HepG2 (cell line): ENCODE measurements around the gene CRHR1. TPM values are rescaled to one million over a fixed set of nuclear protein-coding genes. Genes with fewer than 3 reads are reported as not detected.
A peak's percentile ranks its signal among the peaks of the same experiment; 100 is the strongest.

Source experiments
- AGO1 ChIP-seq: fragments of 200-400 bp; formaldehyde crosslinking; IDR thresholded peaks from 2 replicates; pipeline ENCODE4 v1.6.1; 2017; ENCODE audit warnings: mild to moderate bottlenecking, low read depth, low read length, moderate library complexity; ENCODE audit not compliant: poor library complexity, severe bottlenecking
- ARHGAP35 ChIP-seq: sonication (generic); formaldehyde crosslinking; IDR thresholded peaks from 2 replicates; pipeline ENCODE4 v1.9.0; 2022; ENCODE audit warnings: mild to moderate bottlenecking, inconsistent platforms, moderate library complexity, missing genetic modification reagents, borderline replicate concordance
- ATAD3A ChIP-seq: sonication (generic); formaldehyde crosslinking; IDR thresholded peaks from 2 replicates; pipeline ENCODE4 v1.4.0; 2020; ENCODE audit warnings: missing genetic modification reagents
- ATF7-NPFF ChIP-seq: sonication (generic); formaldehyde crosslinking; IDR thresholded peaks from 2 replicates; pipeline ENCODE4 v1.8.1; 2023; ENCODE audit warnings: mild to moderate bottlenecking, low read depth, missing genetic modification reagents, moderate library complexity
- FOXC1 ChIP-seq: sonication (generic); formaldehyde crosslinking; IDR thresholded peaks from 2 replicates; pipeline ENCODE4 v1.8.0; 2022; ENCODE audit warnings: mild to moderate bottlenecking, missing genetic modification reagents, borderline replicate concordance
- GABPB1 ChIP-seq: IDR thresholded peaks from 2 replicates; pipeline ENCODE4 v1.6.1; 2016; ENCODE audit warnings: mild to moderate bottlenecking, missing genetic modification reagents, moderate library complexity, missing compliant biosample characterization
- IKZF5 ChIP-seq: IDR thresholded peaks from 2 replicates; pipeline ENCODE4 v1.6.1; 2018; ENCODE audit warnings: missing genetic modification reagents, mild to moderate bottlenecking, missing compliant biosample characterization
- KDM1A ChIP-seq: IDR thresholded peaks from 2 replicates; pipeline ENCODE4 v1.6.1; 2016; ENCODE audit warnings: missing compliant biosample characterization
- KLF16 ChIP-seq, 2 experiments: sonication (generic) in 1 of 2; formaldehyde crosslinking in 1 of 2; IDR thresholded peaks; 2 replicates each; pipeline versions ENCODE4 v1.6.1 to v1.8.0; 2016 to 2023; ENCODE audit warnings: missing genetic modification reagents in 2 of 2, missing compliant biosample characterization in 1 of 2
- MAF1 ChIP-seq: sonication (generic); formaldehyde crosslinking; IDR thresholded peaks from 2 replicates; pipeline ENCODE4 v1.5.0; 2020; ENCODE audit warnings: missing genetic modification reagents, borderline replicate concordance
- MED8 ChIP-seq: sonication (generic); formaldehyde crosslinking; IDR thresholded peaks from 2 replicates; pipeline ENCODE4 v1.8.1; 2023; ENCODE audit warnings: mild to moderate bottlenecking, missing genetic modification reagents; ENCODE audit not compliant: insufficient replicate concordance
- MIER2 ChIP-seq: IDR thresholded peaks from 2 replicates; pipeline ENCODE4 v1.6.1; 2016; ENCODE audit warnings: missing biosample characterization, missing genetic modification reagents
- NFE2 ChIP-seq: sonication (generic); formaldehyde crosslinking; IDR thresholded peaks from 2 replicates; pipeline ENCODE4 v1.4.0; 2020; ENCODE audit warnings: missing genetic modification reagents
- NFKB2 ChIP-seq: sonication (generic); formaldehyde crosslinking; IDR thresholded peaks from 2 replicates; pipeline ENCODE4 v1.4.0; 2020; ENCODE audit warnings: missing genetic modification reagents, borderline replicate concordance
- RFX1 ChIP-seq: fragments of 450-650 bp; IDR thresholded peaks from 2 replicates; pipeline ENCODE4 v1.6.1; 2017
- SAP130 ChIP-seq: IDR thresholded peaks from 2 replicates; pipeline ENCODE4 v1.6.1; 2016; ENCODE audit warnings: low read depth
- TFDP1 ChIP-seq: IDR thresholded peaks from 2 replicates; pipeline ENCODE4 v1.6.1; 2016; ENCODE audit warnings: missing compliant biosample characterization, missing genetic modification reagents, borderline replicate concordance
- TSC22D2 ChIP-seq: sonication (generic); formaldehyde crosslinking; IDR thresholded peaks from 2 replicates; pipeline ENCODE4 v1.5.1; 2020; ENCODE audit warnings: missing genetic modification reagents, mild to moderate bottlenecking, borderline replicate concordance
- ZMAT3 ChIP-seq: sonication (generic); formaldehyde crosslinking; conservative IDR thresholded peaks from 2 replicates; pipeline ENCODE4 v1.7.0; 2021; ENCODE audit warnings: missing genetic modification reagents
- ZNF10 ChIP-seq: sonication (generic); formaldehyde crosslinking; IDR thresholded peaks from 2 replicates; pipeline ENCODE4 v1.4.0; 2020; ENCODE audit warnings: mild to moderate bottlenecking, low read depth, missing genetic modification reagents, borderline replicate concordance
- ZNF136 ChIP-seq: sonication (generic); formaldehyde crosslinking; IDR thresholded peaks from 2 replicates; pipeline ENCODE4 v1.8.1; 2022; ENCODE audit warnings: low read depth, mild to moderate bottlenecking, moderate library complexity, missing genetic modification reagents
- ZNF383 ChIP-seq: sonication (generic); formaldehyde crosslinking; IDR thresholded peaks from 2 replicates; pipeline ENCODE4 v1.4.0; 2020; ENCODE audit warnings: missing genetic modification reagents, mild to moderate bottlenecking, borderline replicate concordance
- ZNF850 ChIP-seq: sonication (generic); formaldehyde crosslinking; conservative IDR thresholded peaks from 2 replicates; pipeline ENCODE4 v1.9.0; 2021; ENCODE audit warnings: mild to moderate bottlenecking, missing genetic modification reagents
- ZNF883 ChIP-seq: sonication (generic); formaldehyde crosslinking; IDR thresholded peaks from 2 replicates; pipeline ENCODE4 v1.5.1; 2020; ENCODE audit warnings: mild to moderate bottlenecking, missing genetic modification reagents; ENCODE audit errors: not compliant biosample characterization
- polyA plus RNA-seq, 8 experiments: library from polyadenylated mRNA; depleted of rRNA in 3 of 8; stranded (reverse) in 7 of 8; unstranded in 1 of 8; fragments of >200 nt; fragmentation: Illumina TruSeq in 4 of 8; extraction: Trizol in 4 of 8; gene quantifications; 2 replicates each; pipeline versions ENCODE4 v1.2.1 to v1.2.3, GENCODE V29; 2011 to 2016; ENCODE audit warnings: low read depth in 4 of 8, missing spikeins in 1 of 8, mixed read lengths in 1 of 8; ENCODE audit not compliant: insufficient read depth in 1 of 8
- total RNA-seq, 5 experiments: library from RNA; depleted of rRNA; stranded (reverse); fragments of >200 nt; fragmentation: Illumina TruSeq; extraction: Trizol; gene quantifications; 2 replicates each; pipeline ENCODE4 v1.2.3, GENCODE V29; 2016; ENCODE audit warnings: low read depth in 1 of 5
- TF ChIP-seq, protein P1 (sequence below): sonication (generic); formaldehyde crosslinking; IDR thresholded peaks from 2 replicates; pipeline ENCODE4 v1.5.0; 2020; ENCODE audit warnings: mild to moderate bottlenecking, low read depth, missing genetic modification reagents, borderline replicate concordance
- TF ChIP-seq, protein P2 (sequence below): sonication (generic); formaldehyde crosslinking; IDR thresholded peaks from 2 replicates; pipeline ENCODE4 v1.4.0; 2020; ENCODE audit warnings: mild to moderate bottlenecking, missing genetic modification reagents
- TF ChIP-seq, protein P3 (sequence below), 2 experiments: fragments of 450-650 bp in 1 of 2; sonication (generic) in 1 of 2; formaldehyde crosslinking; IDR thresholded peaks; 2 replicates each; pipeline versions ENCODE4 v1.5.0 to v1.8.0; 2020 to 2022; ENCODE audit warnings: mild to moderate bottlenecking in 1 of 2, missing genetic modification reagents in 1 of 2

Gene CRHR1
- total and polyA plus RNA-seq, 2 of the 13 experiments (the other 11 are each of a cell fraction or from before 2014, with no cell fraction given), result not detected

DNA sequence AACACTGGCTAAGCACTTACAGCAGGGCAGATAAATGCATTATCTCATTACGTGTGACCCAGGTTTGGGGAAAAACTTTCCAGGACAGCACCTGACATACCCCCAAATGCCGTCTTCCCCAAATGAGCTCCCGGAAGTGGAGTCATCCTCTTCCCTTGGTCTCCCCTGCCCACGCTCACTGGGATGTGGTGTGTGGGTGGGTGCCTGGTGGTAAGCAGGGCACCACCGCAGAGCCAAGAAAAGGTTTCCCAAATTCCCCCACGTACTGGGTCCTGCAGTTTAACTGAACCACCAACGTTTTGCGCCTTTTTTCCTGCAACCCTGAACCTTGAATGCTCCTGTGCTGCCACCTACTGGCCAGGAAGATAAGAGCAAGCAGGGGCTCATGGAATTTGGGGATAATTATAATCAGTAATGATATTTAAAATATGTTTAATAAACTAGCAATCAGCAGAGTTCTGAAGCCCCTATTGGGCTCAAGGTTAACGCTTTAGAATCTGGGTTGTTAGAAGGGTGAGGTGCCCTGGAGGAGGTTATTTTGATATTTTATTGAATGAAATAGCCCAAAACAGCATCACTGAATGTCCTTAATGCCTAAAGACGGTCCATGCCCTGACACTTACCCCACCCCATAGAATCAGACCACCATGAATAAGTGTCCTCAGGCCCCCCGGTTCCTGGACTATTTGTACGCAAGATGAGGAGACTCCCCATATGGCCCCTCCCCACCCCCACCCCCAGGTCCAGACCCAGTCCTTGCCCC, 68.6 kb downstream of the CRHR1 start (continued):
- TF ChIP-seq ZNF10 (CRISPR knock-in tag) (no peak), ZNF850 (CRISPR knock-in tag) (no peak), ATAD3A (CRISPR knock-in tag) (no peak), IKZF5 (CRISPR knock-in tag) (no peak), GABPB1 (CRISPR knock-in tag) (no peak; the same call in 1 of the 2 replicates), ARHGAP35 (0 out of 2 replicates have a peak, but pooled peaks have one; percentile 39), MAF1 (CRISPR knock-in tag) (no peak), ZNF383 (CRISPR knock-in tag) (no peak), MED8 (CRISPR knock-in tag) (no peak), KLF16 (CRISPR knock-in tag; IDR thresholded peaks at IDR 0.05) (no peak), ATF7-NPFF (CRISPR knock-in tag) (no peak), FOXC1 (CRISPR knock-in tag) (no peak), ZNF883 (no peak), NFE2 (CRISPR knock-in tag) (no peak), SAP130 (CRISPR knock-in tag) (no peak), MIER2 (CRISPR knock-in tag) (peak; percentile 69; the same call in 1 of the 2 replicates), ZNF136 (no peak), TFDP1 (CRISPR knock-in tag) (peak; percentile 38; the same call in 1 of the 2 replicates), ZMAT3 (CRISPR knock-in tag) (no peak), TSC22D2 (CRISPR knock-in tag) (0 out of 2 replicates have a peak, but pooled peaks have one; percentile 54), RFX1 (no peak), AGO1 (no peak), KDM1A (CRISPR knock-in tag) (no peak), NFKB2 (CRISPR knock-in tag) (no peak)
- TF ChIP-seq, protein P1, sequence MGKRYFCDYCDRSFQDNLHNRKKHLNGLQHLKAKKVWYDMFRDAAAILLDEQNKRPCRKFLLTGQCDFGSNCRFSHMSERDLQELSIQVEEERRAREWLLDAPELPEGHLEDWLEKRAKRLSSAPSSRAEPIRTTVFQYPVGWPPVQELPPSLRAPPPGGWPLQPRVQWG (CRISPR knock-in tag), result no peak
- TF ChIP-seq, protein P2, sequence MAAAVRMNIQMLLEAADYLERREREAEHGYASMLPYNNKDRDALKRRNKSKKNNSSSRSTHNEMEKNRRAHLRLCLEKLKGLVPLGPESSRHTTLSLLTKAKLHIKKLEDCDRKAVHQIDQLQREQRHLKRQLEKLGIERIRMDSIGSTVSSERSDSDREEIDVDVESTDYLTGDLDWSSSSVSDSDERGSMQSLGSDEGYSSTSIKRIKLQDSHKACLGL (CRISPR knock-in tag), result no peak
- TF ChIP-seq, protein P3, sequence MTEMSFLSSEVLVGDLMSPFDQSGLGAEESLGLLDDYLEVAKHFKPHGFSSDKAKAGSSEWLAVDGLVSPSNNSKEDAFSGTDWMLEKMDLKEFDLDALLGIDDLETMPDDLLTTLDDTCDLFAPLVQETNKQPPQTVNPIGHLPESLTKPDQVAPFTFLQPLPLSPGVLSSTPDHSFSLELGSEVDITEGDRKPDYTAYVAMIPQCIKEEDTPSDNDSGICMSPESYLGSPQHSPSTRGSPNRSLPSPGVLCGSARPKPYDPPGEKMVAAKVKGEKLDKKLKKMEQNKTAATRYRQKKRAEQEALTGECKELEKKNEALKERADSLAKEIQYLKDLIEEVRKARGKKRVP (CRISPR knock-in tag; IDR thresholded peaks at IDR 0.05), result no peak
